Calu3 (cell line): ENCODE results near the gene DICER1. TPM values are rescaled to one million over a fixed set of nuclear protein-coding genes. Genes with fewer than 3 reads are reported as not detected.

Experiments used
- BruUV-seq: library from RNA; stranded (reverse); fragments of 400-500 nt; replicated peaks from 2 replicates; lab custom pipeline; 2021; lab: Mats Ljungman, UMichigan
- CTCF ChIA-PET: fragments of 300-600 bp; sonication (Branson Sonifier 250); formaldehyde crosslinking; loops from one replicate; lab custom pipeline; 2022; ENCODE audit warnings: antibody characterized with exemption; lab: Charles Lee
- DNase-seq: peaks from one replicate; pipeline ENCODE4 v3.0.0; 2022
- H3K27ac Mint-ChIP-seq: one replicate; pipeline ENCODE4 v1.8.0; 2022; ENCODE audit warnings: mixed read lengths; ENCODE audit not compliant: unreplicated experiment
- H3K27me3 Mint-ChIP-seq: one replicate; pipeline ENCODE4 v1.8.0; 2022; ENCODE audit warnings: mixed read lengths; ENCODE audit not compliant: unreplicated experiment
- H3K36me3 Mint-ChIP-seq: one replicate; pipeline ENCODE4 v1.8.0; 2022; ENCODE audit warnings: mild to moderate bottlenecking, moderate library complexity, mixed read lengths; ENCODE audit not compliant: insufficient read depth, unreplicated experiment
- H3K4me1 Mint-ChIP-seq: one replicate; pipeline ENCODE4 v1.8.0; 2022; ENCODE audit warnings: mild to moderate bottlenecking, low read depth, mixed read lengths; ENCODE audit not compliant: unreplicated experiment
- H3K4me3 Mint-ChIP-seq: one replicate; pipeline ENCODE4 v1.8.0; 2022; ENCODE audit warnings: mild to moderate bottlenecking, low read depth, moderate library complexity, mixed read lengths; ENCODE audit not compliant: unreplicated experiment
- H3K9me3 Mint-ChIP-seq: one replicate; pipeline ENCODE4 v1.8.0; 2022; ENCODE audit warnings: low read depth, mixed read lengths; ENCODE audit not compliant: unreplicated experiment
- intact Hi-C: fragments of 100-400 bp; cut with micrococcal nuclease; formaldehyde crosslinking; loops from one replicate; pipeline ENCODE4 v1.10.0; 2022; ENCODE audit not compliant: unreplicated experiment
- total RNA-seq: library from RNA; stranded (reverse); gene quantifications from 2 replicates; pipeline ENCODE4 v1.2.3, GENCODE V29; 2022
- TF ChIP-seq, protein P1 (sequence below): fragments of 200-600 bp; IDR thresholded peaks from one replicate; pipeline ENCODE4 v1.8.0; 2022; ENCODE audit warnings: antibody characterized with exemption; ENCODE audit not compliant: unreplicated experiment

DICER1 gene
- total RNA-seq, 1 experiment from 2014 or later: 53.8 TPM

DNA sequence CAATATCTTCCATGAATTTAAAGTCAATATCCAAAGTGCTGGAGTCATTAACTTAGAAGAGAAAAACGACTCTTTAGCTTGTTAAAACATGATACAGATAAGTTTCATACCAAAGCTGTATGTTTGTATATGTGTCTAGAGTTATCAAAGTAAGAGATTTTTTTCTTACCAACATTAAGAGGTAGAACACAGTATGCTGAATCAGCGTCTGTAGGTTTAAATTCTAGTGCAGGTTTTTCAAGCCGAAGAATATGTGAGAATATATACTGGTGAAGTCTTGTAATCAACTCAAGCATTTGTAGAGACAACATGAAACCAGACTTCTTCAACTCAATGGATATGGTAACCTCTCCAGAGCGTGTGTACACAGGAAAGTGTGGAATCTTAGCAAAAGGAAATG is 49.6 kb downstream of the DICER1 start:
- BruUV-seq: no TSS peak
- TF ChIP-seq, protein P1, sequence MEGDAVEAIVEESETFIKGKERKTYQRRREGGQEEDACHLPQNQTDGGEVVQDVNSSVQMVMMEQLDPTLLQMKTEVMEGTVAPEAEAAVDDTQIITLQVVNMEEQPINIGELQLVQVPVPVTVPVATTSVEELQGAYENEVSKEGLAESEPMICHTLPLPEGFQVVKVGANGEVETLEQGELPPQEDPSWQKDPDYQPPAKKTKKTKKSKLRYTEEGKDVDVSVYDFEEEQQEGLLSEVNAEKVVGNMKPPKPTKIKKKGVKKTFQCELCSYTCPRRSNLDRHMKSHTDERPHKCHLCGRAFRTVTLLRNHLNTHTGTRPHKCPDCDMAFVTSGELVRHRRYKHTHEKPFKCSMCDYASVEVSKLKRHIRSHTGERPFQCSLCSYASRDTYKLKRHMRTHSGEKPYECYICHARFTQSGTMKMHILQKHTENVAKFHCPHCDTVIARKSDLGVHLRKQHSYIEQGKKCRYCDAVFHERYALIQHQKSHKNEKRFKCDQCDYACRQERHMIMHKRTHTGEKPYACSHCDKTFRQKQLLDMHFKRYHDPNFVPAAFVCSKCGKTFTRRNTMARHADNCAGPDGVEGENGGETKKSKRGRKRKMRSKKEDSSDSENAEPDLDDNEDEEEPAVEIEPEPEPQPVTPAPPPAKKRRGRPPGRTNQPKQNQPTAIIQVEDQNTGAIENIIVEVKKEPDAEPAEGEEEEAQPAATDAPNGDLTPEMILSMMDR: no peak
- no peak for DNase-seq
- H3K4me1 Mint-ChIP-seq: no peaks in the 10 kb centered on the region
- H3K36me3 Mint-ChIP-seq: peaks cover 34% of the 10 kb centered on the region
- H3K9me3 Mint-ChIP-seq: no peaks in the 10 kb centered on the region
- H3K27me3 Mint-ChIP-seq: no peaks in the 10 kb centered on the region
- H3K27ac Mint-ChIP-seq: no peak overlapping the region
- intact Hi-C loops: no loop called here
- CTCF ChIA-PET: no interaction called here
- H3K4me3 Mint-ChIP-seq: no peak overlapping the region

DNA sequence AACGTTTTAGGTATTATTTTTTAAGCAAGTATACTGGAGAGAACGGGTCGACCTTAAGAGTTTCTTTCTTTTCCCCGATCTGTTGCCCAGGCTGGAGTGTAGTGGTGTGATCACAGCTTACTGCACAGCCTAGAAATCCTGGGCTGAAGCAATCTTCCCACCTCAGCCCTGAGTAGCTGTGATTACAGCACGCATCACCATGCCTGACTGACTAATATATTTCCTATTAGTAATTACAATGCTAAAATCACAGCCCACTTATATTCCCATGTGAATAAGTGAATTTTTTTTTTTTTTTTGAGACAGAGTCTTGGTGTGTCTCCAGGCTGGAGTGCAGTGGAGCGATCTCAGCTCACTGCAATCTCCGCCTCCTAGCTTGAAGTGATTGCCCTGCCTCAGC is 50.4 kb downstream of the DICER1 start:
- intact Hi-C loops: no loop called here
- Mint-ChIP-seq H3K4me3 (no peak overlapping the region), H3K27ac (no peak overlapping the region), H3K36me3 (peaks cover 41% of the 10 kb centered on the region), H3K9me3 (no peaks in the 10 kb centered on the region), H3K4me1 (no peaks in the 10 kb centered on the region), H3K27me3 (no peaks in the 10 kb centered on the region)
- BruUV-seq: no TSS peak
- CTCF ChIA-PET: no interaction called here
- TF ChIP-seq, protein P1: no peak
- no peak for DNase-seq

DNA sequence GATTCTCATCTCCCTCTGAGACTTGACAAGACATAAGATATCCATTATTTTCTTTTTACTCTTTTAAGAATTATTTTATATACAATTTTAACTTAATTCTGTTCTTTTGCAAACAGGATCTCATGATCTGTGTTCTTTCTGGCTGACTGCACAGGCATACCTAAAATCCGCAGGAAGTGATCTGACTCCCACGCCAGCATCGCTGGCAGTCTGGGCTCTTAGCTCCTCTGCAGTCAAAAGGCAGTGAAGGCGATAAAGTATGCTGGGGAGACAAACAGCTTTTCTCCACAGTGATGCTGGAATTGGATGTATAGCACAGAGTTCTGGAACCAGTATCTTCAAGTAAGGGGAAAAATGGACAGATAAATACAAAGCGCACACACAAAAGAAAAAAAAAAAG is 52.4 kb downstream of the DICER1 start:
- CTCF ChIA-PET: interaction anchor here (0.7 kb wide), 1 partner anchor 831 kb away, joined by 3 read pairs; no protein-coding TSS in a partner anchor
- no peak overlapping the region for H3K27ac Mint-ChIP-seq
- no peaks in the 10 kb centered on the region for H3K4me1 Mint-ChIP-seq
- peaks cover 40% of the 10 kb centered on the region for H3K36me3 Mint-ChIP-seq
- H3K9me3 Mint-ChIP-seq: no peaks in the 10 kb centered on the region
- BruUV-seq: no TSS peak
- intact Hi-C loops: no loop called here
- no peaks in the 10 kb centered on the region for H3K27me3 Mint-ChIP-seq
- DNase-seq: no peak
- TF ChIP-seq, protein P1: no peak
- H3K4me3 Mint-ChIP-seq: no peak overlapping the region

DNA sequence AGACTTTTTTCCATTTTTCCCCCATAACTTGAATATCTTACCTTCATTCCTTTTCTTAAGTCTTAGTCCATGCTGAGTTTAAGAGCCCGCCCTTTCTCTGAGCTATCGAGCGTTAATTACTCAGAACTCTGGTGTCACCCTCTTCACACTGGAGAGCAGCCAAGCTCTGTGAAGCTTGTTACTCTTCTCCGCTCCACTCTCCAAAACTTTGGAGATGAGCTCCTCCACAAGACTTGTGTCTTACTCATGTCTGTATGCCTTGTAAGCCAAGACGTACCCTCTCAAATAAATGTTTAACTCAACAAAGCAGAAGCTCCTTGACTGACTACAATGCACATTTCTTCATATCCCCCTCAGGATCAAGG is 54.7 kb downstream of the DICER1 start:
- intact Hi-C loops: no loop called here
- Mint-ChIP-seq H3K4me1 (no peaks in the 10 kb centered on the region), H3K27me3 (no peaks in the 10 kb centered on the region), H3K9me3 (no peaks in the 10 kb centered on the region), H3K36me3 (peaks cover 47% of the 10 kb centered on the region), H3K27ac (no peak overlapping the region), H3K4me3 (no peak overlapping the region)
- CTCF ChIA-PET: interaction anchor here (1.5 kb wide), 1 partner anchor 9 kb away, joined by 4 read pairs; no protein-coding TSS in a partner anchor
- BruUV-seq: no TSS peak
- DNase-seq: no peak
- TF ChIP-seq, protein P1: no peak
